ENCODE measurements around the gene IL1F10.

IL1F10 gene

GRCh38 chr2:113067681-113068080, at the start of gene IL1F10:
IL1F10 (plus strand) TSS chr2:113067970; CDS start chr2:113072739, 4,769 bp downstream.
- no peak for DNase-seq

- no peak for DNase-seq
Observed at GRCh38 chr2:113018509-113018908, 49.3 kb upstream of the IL1F10 start.

GRCh38 chr2:113021312-113021711, 46.5 kb upstream of the IL1F10 start:
- no peak for DNase-seq

GRCh38 chr2:113024764-113025163, 43.0 kb upstream of the IL1F10 start:
- no peak for DNase-seq

GRCh38 chr2:113025737-113026136, 42.0 kb upstream of the IL1F10 start:
- no peak for DNase-seq

- DNase-seq: no peak
Observed at GRCh38 chr2:113027691-113028090, 40.1 kb upstream of the IL1F10 start.

- DNase-seq: no peak
Observed at GRCh38 chr2:113028112-113028511, 39.7 kb upstream of the IL1F10 start.

GRCh38 chr2:113032737-113033136, 35.0 kb upstream of the IL1F10 start:
- no peak for DNase-seq

GRCh38 chr2:113034016-113034415, 33.8 kb upstream of the IL1F10 start:
- no peak for DNase-seq

GRCh38 chr2:113036763-113037162, 31.0 kb upstream of the IL1F10 start:
- no peak for DNase-seq

GRCh38 chr2:113038291-113038690, 29.5 kb upstream of the IL1F10 start:
- DNase-seq: no peak

- no peak for DNase-seq
Observed at GRCh38 chr2:113039158-113039557, 28.6 kb upstream of the IL1F10 start.

GRCh38 chr2:113039719-113040118, 28.1 kb upstream of the IL1F10 start:
- DNase-seq: no peak

- no peak for DNase-seq
Observed at GRCh38 chr2:113041871-113042270, 25.9 kb upstream of the IL1F10 start.

GRCh38 chr2:113046465-113046864, 21.3 kb upstream of the IL1F10 start:
- DNase-seq: no peak

- DNase-seq: no peak
Observed at GRCh38 chr2:113050921-113051895, 16.6 kb upstream of the IL1F10 start.

- no peak for DNase-seq
Observed at GRCh38 chr2:113052396-113052917, 15.3 kb upstream of the IL1F10 start, which contains the start of gene IL36B. IL36B (minus strand) TSS chr2:113052867.

GRCh38 chr2:113053666-113054065, 14.1 kb upstream of the IL1F10 start:
- DNase-seq: no peak

- DNase-seq: no peak
Observed at GRCh38 chr2:113054066-113054465, 13.7 kb upstream of the IL1F10 start.

GRCh38 chr2:113056521-113056920, 11.2 kb upstream of the IL1F10 start:
- no peak for DNase-seq

GRCh38 chr2:113057117-113057516, 10.7 kb upstream of the IL1F10 start:
- no peak for DNase-seq

GRCh38 chr2:113058411-113058994, 9.3 kb upstream of the IL1F10 start:
- DNase-seq: no peak

- no peak for DNase-seq
Observed at GRCh38 chr2:113058998-113059960, 8.5 kb upstream of the IL1F10 start, which contains the start of gene IL36RN. IL36RN (plus strand) TSS chr2:113059198; CDS start chr2:113059439, 241 bp downstream.

Data from activated naive CD4-positive, alpha-beta T cell treated with anti-CD3 and anti-CD28 coated beads, Interleukin-2, amount 50 U/mL, for 16 hours (primary cell).